Measurements from ENCODE around the gene LRRFIP1.
"Not testable (repeated sequence)": the region's sequence is repeated elsewhere in the genome, so short reads cannot be mapped to it uniquely, and the experiment has no call there.

Gene LRRFIP1

GRCh38 chr2:237664151-237664550 is 36.8 kb downstream of the LRRFIP1 start:
- in situ Hi-C loops (cut with MboI; ENCODE audit: low sequenced_read_pairs, unreplicated experiment): no loop called here
- no peak for DNase-seq (ENCODE audit: low spot score)
- no peak for TF ChIP-seq CTCF (IDR thresholded peaks at IDR 0.05; ENCODE audit: borderline replicate concordance, control extremely low read depth, extremely low read depth, insufficient read depth, missing control alignments)

GRCh38 chr2:237665713-237666143 is 38.3 kb downstream of the LRRFIP1 start:
- DNase-seq (ENCODE audit: low spot score): peak; percentile 59
- in situ Hi-C loops (cut with MboI; ENCODE audit: low sequenced_read_pairs, unreplicated experiment): no loop called here
- no peak for TF ChIP-seq CTCF (IDR thresholded peaks at IDR 0.05; ENCODE audit: borderline replicate concordance, control extremely low read depth, extremely low read depth, insufficient read depth, missing control alignments)

- in situ Hi-C loops (cut with MboI; ENCODE audit: low sequenced_read_pairs, unreplicated experiment): no loop called here
- no peak for TF ChIP-seq CTCF (IDR thresholded peaks at IDR 0.05; ENCODE audit: borderline replicate concordance, control extremely low read depth, extremely low read depth, insufficient read depth, missing control alignments)
- no peak for DNase-seq (ENCODE audit: low spot score)
These were observed 39.2 kb downstream of the LRRFIP1 start for GRCh38 chr2:237666606-237667005.

GRCh38 chr2:237667050-237667576 is 39.7 kb downstream of the LRRFIP1 start:
- DNase-seq (ENCODE audit: low spot score); in situ Hi-C loops (cut with MboI; ENCODE audit: low sequenced_read_pairs, unreplicated experiment): not testable (repeated sequence)

GRCh38 chr2:237667893-237668292 is 40.5 kb downstream of the LRRFIP1 start:
- in situ Hi-C loops (cut with MboI; ENCODE audit: low sequenced_read_pairs, unreplicated experiment): no loop called here
- no peak for DNase-seq (ENCODE audit: low spot score)
- TF ChIP-seq CTCF (IDR thresholded peaks at IDR 0.05; ENCODE audit: borderline replicate concordance, control extremely low read depth, extremely low read depth, insufficient read depth, missing control alignments): no peak

- DNase-seq (ENCODE audit: low spot score): no peak
- no peak for TF ChIP-seq CTCF (IDR thresholded peaks at IDR 0.05; ENCODE audit: borderline replicate concordance, control extremely low read depth, extremely low read depth, insufficient read depth, missing control alignments)
- in situ Hi-C loops (cut with MboI; ENCODE audit: low sequenced_read_pairs, unreplicated experiment): no loop called here
These were observed 41.1 kb downstream of the LRRFIP1 start for GRCh38 chr2:237668440-237668839.

- DNase-seq (ENCODE audit: low spot score): no peak
These were observed 41.9 kb downstream of the LRRFIP1 start for GRCh38 chr2:237669283-237669627.

More at GRCh38 chr2:237669283-237669627, 41.9 kb downstream of the LRRFIP1 start:
- TF ChIP-seq CTCF (IDR thresholded peaks at IDR 0.05; ENCODE audit: borderline replicate concordance, control extremely low read depth, extremely low read depth, insufficient read depth, missing control alignments): no peak
- in situ Hi-C loops (cut with MboI; ENCODE audit: low sequenced_read_pairs, unreplicated experiment): no loop called here
